Effector memory CD8-positive, alpha-beta T cell (primary cell): ENCODE results near the gene EPG5.
"Not testable (repeated sequence)": the region's sequence is repeated elsewhere in the genome, so short reads cannot be mapped to it uniquely, and the experiment has no call there.

ENCODE experiments used
- ATAC-seq: fragments of 150-1000 bp; cut with Tn5 transposase; replicated peaks from 2 replicates; pipeline ENCODE4 v1.10.0; 2021; ENCODE audit warnings: mild to moderate bottlenecking, moderate library complexity
- DNase-seq, 3 experiments: peaks; one replicate each; pipeline ENCODE4 v3.0.0; 2021
- H3K27ac Mint-ChIP-seq, 2 donors: one replicate each; pipeline ENCODE4 v1.8.0; 2022; ENCODE audit warnings: mild to moderate bottlenecking in 2 of 2, mixed read lengths in 2 of 2, moderate library complexity in 2 of 2
- H3K27me3 Mint-ChIP-seq, 2 donors: one replicate each; pipeline ENCODE4 v1.8.0; 2022; ENCODE audit warnings: mixed read lengths in 2 of 2
- H3K36me3 Mint-ChIP-seq: one replicate; pipeline ENCODE4 v1.8.0; 2022; ENCODE audit warnings: mild to moderate bottlenecking, moderate library complexity, mixed read lengths; ENCODE audit not compliant: insufficient read depth
- H3K4me1 Mint-ChIP-seq, 2 donors: one replicate each; pipeline ENCODE4 v1.8.0; 2022; ENCODE audit warnings: low read depth in 2 of 2, mixed read lengths in 2 of 2
- H3K4me3 Mint-ChIP-seq, 2 donors: one replicate each; pipeline ENCODE4 v1.8.0; 2022; ENCODE audit warnings: mild to moderate bottlenecking in 2 of 2, mixed read lengths in 2 of 2, moderate library complexity in 2 of 2
- H3K9me3 Mint-ChIP-seq, 2 donors: one replicate each; pipeline ENCODE4 v1.8.0; 2022; ENCODE audit warnings: mixed read lengths in 2 of 2

The EPG5 gene

DNA sequence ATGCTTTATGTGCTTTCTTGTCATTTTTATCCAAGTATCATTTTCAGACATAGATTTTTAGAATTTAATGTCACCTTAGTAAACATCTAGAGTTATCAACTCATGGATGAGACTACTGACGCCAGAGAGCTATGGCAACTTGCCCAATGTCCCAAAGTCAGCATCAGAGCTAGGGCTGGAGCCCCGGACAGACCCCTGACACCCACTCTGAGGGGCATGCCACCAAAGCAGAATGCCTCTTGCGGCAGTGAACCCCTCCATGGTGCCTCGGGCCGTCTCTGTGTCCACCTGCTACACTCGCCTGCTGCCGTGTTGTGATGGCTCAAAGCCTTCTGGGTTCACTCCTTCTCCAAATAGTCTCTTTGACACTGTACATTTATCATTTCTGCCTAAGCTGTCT is 136.2 kb downstream of the EPG5 start:
- DNase-seq, result no peak
- no peaks in the 10 kb centered on the region for H3K36me3 Mint-ChIP-seq
- H3K4me1 Mint-ChIP-seq, result peaks cover 0 to 9% of the 10 kb centered on the region in 2 donors
- peaks cover 17 to 29% of the 10 kb centered on the region in 2 donors for H3K27me3 Mint-ChIP-seq
- H3K4me3 Mint-ChIP-seq, result no peak overlapping the region
- no peak for ATAC-seq
- H3K9me3 Mint-ChIP-seq, result no peaks in the 10 kb centered on the region
- H3K27ac Mint-ChIP-seq, result no peak overlapping the region

DNA sequence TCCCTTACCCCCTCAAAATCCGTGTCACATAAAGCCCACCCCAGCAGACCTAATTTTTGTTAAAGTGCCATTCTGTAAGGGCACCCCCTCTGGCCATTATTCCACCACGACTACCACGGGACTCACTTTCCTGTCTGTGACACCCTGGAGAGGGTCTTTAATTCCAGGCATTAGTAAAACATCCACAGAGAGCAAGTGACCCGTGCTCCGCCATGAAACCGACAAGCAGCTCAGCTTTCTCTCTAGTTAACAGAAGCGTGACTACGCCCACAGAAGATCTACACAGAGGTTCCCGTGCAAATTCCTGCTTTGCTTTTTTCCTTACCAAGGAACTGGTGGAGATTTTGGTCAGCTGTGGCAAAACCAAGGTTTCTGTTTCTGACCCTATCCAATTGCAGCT is 137.3 kb downstream of the EPG5 start:
- Mint-ChIP-seq H3K27ac (no peak overlapping the region), H3K4me1 (peaks cover 3 to 18% of the 10 kb centered on the region in 2 donors), H3K9me3 (no peaks in the 10 kb centered on the region), H3K36me3 (no peaks in the 10 kb centered on the region), H3K4me3 (no peak overlapping the region), H3K27me3 (peaks cover 7 to 21% of the 10 kb centered on the region in 2 donors)
- DNase-seq (no peak), ATAC-seq (no peak)

DNA sequence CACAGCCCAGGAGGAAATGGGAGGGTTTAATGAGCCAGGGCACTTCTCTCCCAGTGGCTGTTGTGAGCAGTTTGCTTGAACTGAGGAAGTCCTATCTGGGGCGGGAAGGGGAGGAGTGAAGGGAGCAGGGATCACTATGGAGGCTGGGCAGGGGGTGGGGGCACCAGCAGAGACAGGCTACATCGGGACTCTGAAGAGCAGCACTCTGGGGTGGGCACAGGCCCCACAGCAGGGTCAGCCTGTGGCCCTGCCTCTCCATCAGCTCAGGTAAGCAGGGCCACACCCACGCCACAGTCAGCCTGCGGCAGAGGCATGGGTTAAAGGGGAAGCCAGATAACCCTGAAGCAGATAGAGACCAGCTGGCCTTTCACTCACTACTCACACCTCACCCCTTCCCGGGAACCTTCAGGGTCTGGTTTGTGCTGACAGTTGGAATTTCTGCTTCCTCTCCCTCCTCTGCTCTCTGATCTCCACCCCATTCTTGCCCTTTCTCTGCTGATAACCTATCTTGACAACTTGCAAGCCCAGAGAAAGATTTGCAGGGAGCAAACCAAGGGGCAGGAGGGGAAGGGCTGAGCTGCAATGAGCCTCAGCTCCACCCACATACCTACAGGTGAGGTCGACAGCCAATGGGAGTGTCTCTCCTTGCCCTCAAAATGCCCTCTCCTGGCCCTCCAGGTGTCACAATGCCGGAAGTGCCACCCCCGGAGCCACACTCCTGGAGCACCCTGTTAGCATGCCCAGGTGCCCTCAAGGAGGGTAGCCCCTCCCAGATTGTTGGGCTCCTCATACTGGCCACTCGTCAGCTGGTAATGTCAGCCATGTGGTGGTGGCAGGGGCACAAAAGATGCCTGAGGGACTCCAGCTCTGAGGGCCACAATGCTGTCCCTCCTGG is 138.0 kb downstream of the EPG5 start:
- DNase-seq, result no peak
- H3K4me1 Mint-ChIP-seq, result peaks cover 10 to 23% of the 10 kb centered on the region in 2 donors
- no peak for ATAC-seq
- no peaks in the 10 kb centered on the region for H3K9me3 Mint-ChIP-seq
- H3K4me3 Mint-ChIP-seq, result no peak overlapping the region
- peaks cover 6 to 15% of the 10 kb centered on the region in 2 donors for H3K27me3 Mint-ChIP-seq
- H3K27ac Mint-ChIP-seq, result peak overlapping the region; percentile 9 to 64
- no peaks in the 10 kb centered on the region for H3K36me3 Mint-ChIP-seq

DNA sequence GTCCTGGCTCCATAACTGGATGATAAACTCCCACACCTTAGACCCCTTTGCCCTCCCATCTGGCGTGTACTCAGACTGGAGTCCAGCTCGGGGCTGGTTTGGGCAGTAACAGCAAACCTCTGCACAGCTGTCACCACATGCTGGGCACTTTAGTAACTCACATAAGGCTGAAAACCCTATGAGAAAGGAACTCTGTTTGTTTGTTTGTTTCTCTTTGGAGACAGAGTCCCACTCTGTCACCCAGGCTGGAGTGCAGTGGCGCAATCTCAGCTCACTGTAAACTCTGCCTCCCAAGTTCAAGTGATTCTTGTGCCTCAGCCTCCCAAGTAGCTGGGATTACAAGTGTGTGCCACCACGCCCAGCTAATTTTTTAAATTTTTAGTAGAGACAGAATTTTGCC is 140.4 kb downstream of the EPG5 start:
- not testable (repeated sequence) for H3K36me3 Mint-ChIP-seq, H3K27me3 Mint-ChIP-seq, DNase-seq, H3K4me3 Mint-ChIP-seq, H3K27ac Mint-ChIP-seq, H3K9me3 Mint-ChIP-seq, ATAC-seq
- peaks cover 10 to 23% of the 10 kb centered on the region in 2 donors for H3K4me1 Mint-ChIP-seq

DNA sequence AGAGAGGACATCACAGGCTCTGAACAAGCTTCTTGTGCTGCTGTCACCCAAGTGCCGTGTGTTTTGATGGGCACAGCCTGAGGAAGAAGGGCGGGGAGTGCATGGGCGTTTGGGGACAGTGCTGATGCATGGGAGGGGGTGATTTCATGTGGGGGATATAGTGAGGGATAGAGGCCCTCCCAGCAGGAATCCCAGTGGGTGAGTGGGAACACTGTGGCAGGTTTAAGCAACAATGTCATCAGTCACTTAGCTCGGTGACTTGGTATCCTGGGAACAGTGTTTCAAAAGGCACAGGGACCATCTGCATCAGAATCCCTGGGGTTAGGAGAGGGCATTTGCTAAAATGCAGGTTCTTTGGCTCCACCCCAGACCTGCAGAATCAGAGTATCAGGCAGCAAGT is 141.0 kb downstream of the EPG5 start:
- H3K4me3 Mint-ChIP-seq, result no peak overlapping the region
- peaks cover 10 to 23% of the 10 kb centered on the region in 2 donors for H3K4me1 Mint-ChIP-seq
- no peaks in the 10 kb centered on the region for H3K9me3 Mint-ChIP-seq
- DNase-seq, result no peak
- peaks cover 2 to 5% of the 10 kb centered on the region in 2 donors for H3K27me3 Mint-ChIP-seq
- peak overlapping the region; percentile 12 to 57 for H3K27ac Mint-ChIP-seq
- no peak for ATAC-seq
- no peaks in the 10 kb centered on the region for H3K36me3 Mint-ChIP-seq

DNA sequence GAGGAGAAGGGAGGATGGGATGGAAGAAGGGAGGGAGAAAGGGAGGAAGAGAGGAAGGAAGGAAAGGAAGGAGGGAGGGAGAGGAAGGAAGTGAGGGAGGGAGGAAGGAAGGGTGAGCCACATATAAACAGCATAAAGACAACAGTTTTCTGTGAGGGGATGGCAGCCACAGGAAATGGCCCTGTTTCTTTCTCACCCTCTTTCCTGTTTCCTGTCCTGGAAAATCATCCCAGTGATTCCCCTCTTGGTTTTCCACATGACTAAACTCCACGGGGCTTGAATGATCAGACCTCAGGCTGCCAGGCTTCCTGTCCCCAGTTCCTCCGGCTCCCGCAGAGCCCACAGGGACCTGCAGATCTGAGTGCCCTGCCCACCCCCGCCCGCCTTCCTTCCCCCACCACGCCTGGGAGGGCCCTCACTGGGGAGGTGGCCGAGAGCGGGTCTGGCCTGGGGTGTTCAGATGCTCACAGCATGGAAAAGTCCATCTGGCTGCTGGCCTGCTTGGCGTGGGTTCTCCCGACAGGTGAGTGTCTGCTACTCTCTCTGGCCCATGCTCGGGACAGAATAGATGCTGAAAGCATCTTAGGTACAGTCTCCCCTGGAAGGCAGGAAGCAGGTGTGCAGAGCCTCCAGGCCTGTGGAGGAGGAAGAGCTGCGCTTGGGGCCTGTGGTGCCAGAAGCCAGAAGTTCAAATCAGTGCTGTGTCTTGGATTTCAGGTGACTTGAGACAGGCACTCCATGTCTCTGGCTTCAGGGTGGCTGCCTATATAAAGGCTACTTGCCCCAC is 141.7 kb downstream of the EPG5 start, which contains the start of gene SIGLEC15:
TSS of gene SIGLEC15 (plus strand) at position 418 of the 787 bp plus-strand sequence. CDS start at position 472, 54 bp downstream.
- Mint-ChIP-seq H3K4me3 (peak within 1 kb of the TSS in 1 of 2 donors; percentile 5), H3K9me3 (no peaks in the 10 kb centered on the region), H3K36me3 (no peaks in the 10 kb centered on the region), H3K27me3 (peaks cover 0 to 5% of the 10 kb centered on the region in 2 donors), H3K27ac (peak within 1 kb of the TSS; percentile 12 to 57), H3K4me1 (peaks cover 10 to 23% of the 10 kb centered on the region in 2 donors)
- ATAC-seq, result peak; percentile 29
- DNase-seq, result no peak

DNA sequence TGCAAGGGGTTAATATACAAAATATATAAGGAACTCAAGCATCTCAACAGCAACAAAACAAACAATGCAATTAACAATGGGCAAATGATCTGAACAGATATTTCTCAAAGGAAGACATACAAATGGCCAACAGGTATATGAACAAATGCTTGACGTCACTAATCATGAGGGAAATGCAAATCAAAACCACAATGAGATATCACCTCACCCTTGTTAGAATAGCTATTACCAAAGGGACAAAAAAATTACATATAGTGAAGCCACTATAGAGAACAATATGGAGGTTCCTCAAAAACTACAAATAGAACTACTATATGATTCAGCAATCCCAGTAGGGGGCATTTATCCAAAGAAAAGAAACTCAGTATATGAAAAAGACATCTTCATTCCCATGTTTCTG is 145.4 kb downstream of the EPG5 start:
- peaks cover 0 to 5% of the 10 kb centered on the region in 2 donors for H3K27me3 Mint-ChIP-seq

DNA sequence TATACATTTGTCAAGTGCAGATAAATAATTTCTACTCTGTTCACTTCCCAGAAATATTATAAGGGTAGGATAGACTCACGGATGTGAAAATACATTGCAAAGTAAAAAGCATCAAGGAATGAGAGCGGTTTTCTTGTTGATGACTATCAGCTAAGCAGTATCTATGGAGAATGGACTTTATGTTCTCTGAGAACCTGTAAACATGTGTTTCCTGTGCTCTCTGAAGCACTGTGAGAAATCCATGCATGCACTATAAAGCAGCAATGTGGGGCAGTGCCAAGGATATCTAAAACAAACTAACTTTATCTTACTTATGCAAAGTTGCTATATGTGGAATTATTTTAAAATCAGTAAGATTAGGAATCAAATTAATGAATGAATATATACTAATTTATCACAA is 146.1 kb downstream of the EPG5 start:
- no peak for DNase-seq
- no peaks in the 10 kb centered on the region for H3K36me3 Mint-ChIP-seq
- peaks cover 1 to 7% of the 10 kb centered on the region in 2 donors for H3K9me3 Mint-ChIP-seq
- peaks cover 0 to 5% of the 10 kb centered on the region in 2 donors for H3K27me3 Mint-ChIP-seq
- no peak for ATAC-seq
- H3K4me1 Mint-ChIP-seq, result peaks cover 10 to 15% of the 10 kb centered on the region in 2 donors
- H3K27ac Mint-ChIP-seq, result no peak overlapping the region
- no peak overlapping the region for H3K4me3 Mint-ChIP-seq

More for the DNA sequence above, 145.4 kb downstream of the EPG5 start:
- Mint-ChIP-seq H3K9me3 (peaks cover under 1 to 1% of the 10 kb centered on the region in 2 donors), H3K36me3 (no peaks in the 10 kb centered on the region), H3K4me3 (no peak overlapping the region), H3K27ac (no peak overlapping the region), H3K4me1 (peaks cover 10 to 16% of the 10 kb centered on the region in 2 donors)
- DNase-seq, result no peak
- no peak for ATAC-seq

DNA sequence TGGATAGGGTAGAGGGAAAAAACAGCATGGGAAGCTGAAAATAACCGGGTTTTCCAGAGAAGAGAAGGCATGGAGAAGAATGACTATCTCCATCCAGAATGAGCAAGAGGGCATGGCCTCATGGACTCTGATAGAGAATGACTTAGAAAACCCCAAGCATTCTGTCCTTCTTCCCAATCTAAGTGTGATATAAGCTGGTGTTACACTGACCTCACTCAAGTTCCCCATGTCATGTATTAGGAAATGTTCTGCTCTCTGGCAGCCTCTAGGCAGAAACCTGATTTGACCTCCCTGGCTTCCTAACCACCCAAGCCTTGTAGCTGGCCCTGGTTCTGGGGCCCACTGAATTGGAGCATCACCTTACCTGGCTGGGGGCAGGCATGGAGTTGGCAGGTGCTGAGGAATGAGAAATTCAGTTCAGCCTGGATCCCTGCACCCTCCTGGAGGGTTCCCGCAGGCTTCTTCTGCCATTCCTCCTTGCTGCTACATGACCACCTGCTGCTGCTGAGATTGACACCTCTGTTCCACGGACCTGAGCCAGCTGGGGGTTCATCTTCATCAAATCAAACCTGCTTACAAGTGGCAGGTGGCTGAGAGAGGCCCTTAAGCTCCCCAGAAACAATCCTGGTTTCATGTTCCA is 146.9 kb downstream of the EPG5 start:
- H3K36me3 Mint-ChIP-seq, result no peaks in the 10 kb centered on the region

DNA sequence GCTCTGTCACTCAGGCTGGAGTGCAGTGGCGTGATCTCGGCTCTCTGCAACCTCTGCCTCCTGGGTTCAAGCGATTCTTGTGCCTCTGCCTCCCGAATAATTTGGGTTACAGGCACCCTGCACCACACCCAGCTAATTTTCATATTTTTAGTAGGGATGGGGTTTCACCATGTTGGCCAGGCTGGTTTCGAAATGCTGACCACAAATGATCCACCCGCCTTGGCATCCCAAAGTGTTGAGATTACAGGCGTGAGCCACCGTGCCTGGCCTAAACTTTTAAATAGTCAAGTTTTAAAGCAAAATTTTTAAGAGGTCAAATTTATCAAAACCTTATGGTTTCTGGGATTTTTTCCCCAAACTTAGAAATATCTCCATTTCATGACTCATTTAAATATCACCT is 148.4 kb downstream of the EPG5 start:
- H3K27ac Mint-ChIP-seq, H3K36me3 Mint-ChIP-seq, DNase-seq, H3K4me1 Mint-ChIP-seq, H3K27me3 Mint-ChIP-seq, ATAC-seq, H3K4me3 Mint-ChIP-seq: not testable (repeated sequence)
- peaks cover 1 to 14% of the 10 kb centered on the region in 2 donors for H3K9me3 Mint-ChIP-seq

More for the DNA sequence above, 146.9 kb downstream of the EPG5 start:
- Mint-ChIP-seq H3K4me1 (peaks cover 7 to 10% of the 10 kb centered on the region in 2 donors), H3K4me3 (no peak overlapping the region), H3K27me3 (peaks cover 0 to 5% of the 10 kb centered on the region in 2 donors), H3K9me3 (peaks cover 1 to 14% of the 10 kb centered on the region in 2 donors), H3K27ac (no peak overlapping the region)
- ATAC-seq, result no peak
- DNase-seq, result no peak

DNA sequence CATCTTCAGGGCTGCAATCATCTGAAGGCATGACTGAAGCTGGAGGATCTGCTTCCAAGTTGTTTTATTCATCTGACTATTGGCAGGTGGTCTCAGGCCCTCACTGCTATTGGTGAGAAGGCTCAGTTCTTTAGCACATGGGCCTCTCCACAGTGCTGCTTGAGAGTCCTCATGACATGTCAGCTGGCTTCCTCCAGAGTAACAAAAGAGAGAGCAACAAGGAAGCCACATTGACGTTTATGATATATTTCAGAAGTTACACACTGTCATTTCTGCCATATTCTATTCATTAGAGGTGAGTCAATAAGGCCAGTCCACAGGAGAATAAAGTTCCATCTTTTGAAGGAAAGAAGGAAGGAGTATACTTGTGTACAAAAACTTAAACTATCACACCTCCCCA is 149.6 kb downstream of the EPG5 start:
- Mint-ChIP-seq H3K36me3 (no peaks in the 10 kb centered on the region), H3K4me3 (no peak overlapping the region), H3K9me3 (peaks cover 1 to 14% of the 10 kb centered on the region in 2 donors), H3K27me3 (peaks cover 0 to 5% of the 10 kb centered on the region in 2 donors), H3K27ac (no peak overlapping the region), H3K4me1 (no peaks in the 10 kb centered on the region)
- no peak for ATAC-seq
- DNase-seq, result no peak

DNA sequence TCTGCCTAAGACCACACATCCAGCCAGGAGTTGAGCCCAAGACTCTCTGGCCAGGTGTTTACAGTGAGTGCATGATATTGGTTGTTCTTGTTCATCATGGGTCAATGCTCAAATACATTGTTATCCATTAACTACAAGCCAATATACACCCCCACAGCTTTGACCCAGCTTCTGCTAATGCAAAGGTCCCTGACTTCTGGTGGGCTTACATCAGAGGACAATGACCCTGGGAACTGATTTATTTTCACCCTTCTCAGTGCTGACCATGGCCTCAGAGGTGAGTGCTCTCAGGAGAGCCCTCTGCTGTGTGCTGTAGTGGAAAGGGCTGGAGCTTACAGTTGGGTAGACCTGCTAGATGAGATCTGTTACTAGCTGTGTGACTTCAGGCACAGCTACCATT is 152.4 kb downstream of the EPG5 start:
- H3K4me1 Mint-ChIP-seq, H3K27ac Mint-ChIP-seq, H3K27me3 Mint-ChIP-seq, DNase-seq, H3K36me3 Mint-ChIP-seq, H3K4me3 Mint-ChIP-seq, ATAC-seq: not testable (repeated sequence)
- H3K9me3 Mint-ChIP-seq, result peaks cover 3 to 14% of the 10 kb centered on the region in 2 donors

DNA sequence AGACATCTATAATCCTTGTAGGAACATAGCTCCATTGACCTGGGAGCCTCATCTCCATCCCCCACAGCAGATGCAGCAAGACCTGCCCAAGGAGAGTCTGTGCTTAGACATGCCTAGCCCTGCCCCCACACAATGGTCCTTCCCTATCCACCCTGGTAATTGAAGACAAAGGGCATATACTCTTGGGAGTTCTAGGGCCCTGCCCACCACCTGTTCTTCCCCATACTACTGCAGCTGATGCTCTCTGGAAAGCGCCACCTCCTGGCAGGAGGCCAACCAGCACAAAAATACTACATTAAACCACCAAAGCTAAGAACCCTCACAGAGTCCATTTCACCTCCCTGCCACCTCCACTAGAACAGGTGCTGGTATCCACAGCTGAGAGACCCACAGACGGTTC is 160.0 kb downstream of the EPG5 start:
- not testable (repeated sequence) for H3K4me3 Mint-ChIP-seq, ATAC-seq, H3K27ac Mint-ChIP-seq, H3K9me3 Mint-ChIP-seq, H3K36me3 Mint-ChIP-seq
- Mint-ChIP-seq H3K27me3 (peaks cover 11 to 14% of the 10 kb centered on the region in 2 donors), H3K4me1 (peaks cover 8 to 16% of the 10 kb centered on the region in 2 donors)
- DNase-seq, result peak in 1 of 3 experiments; percentile 8
